HepG2 (cell line): Measurements from ENCODE around the gene LPCAT4. TPM values are rescaled to one million over a fixed set of nuclear protein-coding genes. Genes with fewer than 3 reads are reported as not detected.

ENCODE experiments used
- CEBPG ChIP-seq: IDR thresholded peaks from 2 replicates; pipeline ENCODE4 v1.6.1; 2016
- CENPT ChIP-seq: sonication (generic); formaldehyde crosslinking; IDR thresholded peaks from 2 replicates; pipeline ENCODE4 v1.8.0; 2022; ENCODE audit warnings: low read depth, mild to moderate bottlenecking, moderate library complexity, missing genetic modification reagents
- ELF1 ChIP-seq: sonication (generic); formaldehyde crosslinking; IDR thresholded peaks from 2 replicates; pipeline ENCODE4 v1.4.0; 2020; ENCODE audit warnings: missing genetic modification reagents
- MAFG ChIP-seq: sonication (generic); formaldehyde crosslinking; IDR thresholded peaks from 2 replicates; pipeline ENCODE4 v1.5.1; 2020; ENCODE audit warnings: mild to moderate bottlenecking, missing genetic modification reagents
- MED1 ChIP-seq: sonication (generic); formaldehyde crosslinking; IDR thresholded peaks from 2 replicates; pipeline ENCODE4 v1.4.0; 2020; ENCODE audit warnings: missing genetic modification reagents
- RBM22 ChIP-seq: fragments of 200-400 bp; formaldehyde crosslinking; optimal IDR thresholded peaks from 2 replicates; pipeline ENCODE3; 2017; ENCODE audit warnings: mild to moderate bottlenecking, low read length, moderate library complexity
- RFXANK ChIP-seq: IDR thresholded peaks from 2 replicates; pipeline ENCODE4 v1.6.1; 2016
- RFXAP ChIP-seq: sonication (generic); formaldehyde crosslinking; IDR thresholded peaks from 2 replicates; pipeline ENCODE4 v1.4.0; 2020; ENCODE audit warnings: missing genetic modification reagents, borderline replicate concordance
- SALL1 ChIP-seq: sonication (generic); formaldehyde crosslinking; IDR thresholded peaks from 2 replicates; pipeline ENCODE4 v1.8.0; 2022; ENCODE audit warnings: mild to moderate bottlenecking, missing genetic modification reagents
- TOPORS ChIP-seq: sonication (generic); formaldehyde crosslinking; IDR thresholded peaks from 2 replicates; pipeline ENCODE4 v1.8.0; 2023; ENCODE audit warnings: mild to moderate bottlenecking, missing genetic modification reagents
- ZBTB38 ChIP-seq: sonication (generic); formaldehyde crosslinking; IDR thresholded peaks from 2 replicates; pipeline ENCODE4 v1.5.1; 2020; ENCODE audit warnings: mild to moderate bottlenecking, missing genetic modification reagents
- ZEB1 ChIP-seq: IDR thresholded peaks from 2 replicates; pipeline ENCODE4 v1.6.1; 2012; ENCODE audit warnings: mild to moderate bottlenecking, low read depth, inconsistent platforms; ENCODE audit not compliant: insufficient replicate concordance
- ZKSCAN8 ChIP-seq: IDR thresholded peaks from 2 replicates; pipeline ENCODE4 v1.6.1; 2016; ENCODE audit warnings: borderline replicate concordance, missing genetic modification reagents, missing compliant biosample characterization
- ZMYM4 ChIP-seq: sonication (generic); formaldehyde crosslinking; IDR thresholded peaks from 2 replicates; pipeline ENCODE4 v1.8.1; 2023; ENCODE audit warnings: mild to moderate bottlenecking, missing genetic modification reagents
- ZNF256 ChIP-seq: sonication (generic); formaldehyde crosslinking; conservative IDR thresholded peaks from 2 replicates; pipeline ENCODE4 v1.4.0; 2020; ENCODE audit warnings: missing genetic modification reagents
- ZNF260 ChIP-seq: sonication (generic); formaldehyde crosslinking; IDR thresholded peaks from 2 replicates; pipeline ENCODE4 v1.4.0; 2020; ENCODE audit warnings: missing genetic modification reagents, low read depth, mild to moderate bottlenecking, borderline replicate concordance
- polyA plus RNA-seq, 8 experiments: library from polyadenylated mRNA; depleted of rRNA in 3 of 8; stranded (reverse) in 7 of 8; unstranded in 1 of 8; fragments of >200 nt; fragmentation: Illumina TruSeq in 4 of 8; extraction: Trizol in 4 of 8; gene quantifications; 2 replicates each; pipeline versions ENCODE4 v1.2.1 to v1.2.3, GENCODE V29; 2011 to 2016; ENCODE audit warnings: low read depth in 4 of 8, missing spikeins in 1 of 8, mixed read lengths in 1 of 8; ENCODE audit not compliant: insufficient read depth in 1 of 8
- total RNA-seq, 5 experiments: library from RNA; depleted of rRNA; stranded (reverse); fragments of >200 nt; fragmentation: Illumina TruSeq; extraction: Trizol; gene quantifications; 2 replicates each; pipeline ENCODE4 v1.2.3, GENCODE V29; 2016; ENCODE audit warnings: low read depth in 1 of 5
- TF ChIP-seq, protein P1 (sequence below): fragments of 450-650 bp; IDR thresholded peaks from 2 replicates; pipeline ENCODE4 v1.6.1; 2017; ENCODE audit warnings: mild to moderate bottlenecking
- TF ChIP-seq, protein P2 (sequence below): sonication (generic); formaldehyde crosslinking; IDR thresholded peaks from 2 replicates; pipeline ENCODE4 v1.5.0; 2020; ENCODE audit warnings: missing genetic modification reagents
- TF ChIP-seq, protein P3 (sequence below): sonication (generic); formaldehyde crosslinking; IDR thresholded peaks from 2 replicates; pipeline ENCODE4 v1.8.1; 2023; ENCODE audit warnings: mild to moderate bottlenecking, inconsistent platforms, moderate library complexity, missing genetic modification reagents, borderline replicate concordance
- TF ChIP-seq, protein P4 (sequence below): sonication (generic); IDR thresholded peaks from 2 replicates; pipeline ENCODE4 v1.6.1; 2016; ENCODE audit warnings: low read depth, borderline replicate concordance
- TF ChIP-seq, protein P5 (sequence below): sonication (generic); formaldehyde crosslinking; conservative IDR thresholded peaks from 2 replicates; pipeline ENCODE4 v1.5.0; 2020; ENCODE audit warnings: missing genetic modification reagents

The LPCAT4 gene
- total and polyA plus RNA-seq, 2 of the 13 experiments (the other 11 are each of a cell fraction or from before 2014, with no cell fraction given), result 8.1 to 57.1 TPM

DNA sequence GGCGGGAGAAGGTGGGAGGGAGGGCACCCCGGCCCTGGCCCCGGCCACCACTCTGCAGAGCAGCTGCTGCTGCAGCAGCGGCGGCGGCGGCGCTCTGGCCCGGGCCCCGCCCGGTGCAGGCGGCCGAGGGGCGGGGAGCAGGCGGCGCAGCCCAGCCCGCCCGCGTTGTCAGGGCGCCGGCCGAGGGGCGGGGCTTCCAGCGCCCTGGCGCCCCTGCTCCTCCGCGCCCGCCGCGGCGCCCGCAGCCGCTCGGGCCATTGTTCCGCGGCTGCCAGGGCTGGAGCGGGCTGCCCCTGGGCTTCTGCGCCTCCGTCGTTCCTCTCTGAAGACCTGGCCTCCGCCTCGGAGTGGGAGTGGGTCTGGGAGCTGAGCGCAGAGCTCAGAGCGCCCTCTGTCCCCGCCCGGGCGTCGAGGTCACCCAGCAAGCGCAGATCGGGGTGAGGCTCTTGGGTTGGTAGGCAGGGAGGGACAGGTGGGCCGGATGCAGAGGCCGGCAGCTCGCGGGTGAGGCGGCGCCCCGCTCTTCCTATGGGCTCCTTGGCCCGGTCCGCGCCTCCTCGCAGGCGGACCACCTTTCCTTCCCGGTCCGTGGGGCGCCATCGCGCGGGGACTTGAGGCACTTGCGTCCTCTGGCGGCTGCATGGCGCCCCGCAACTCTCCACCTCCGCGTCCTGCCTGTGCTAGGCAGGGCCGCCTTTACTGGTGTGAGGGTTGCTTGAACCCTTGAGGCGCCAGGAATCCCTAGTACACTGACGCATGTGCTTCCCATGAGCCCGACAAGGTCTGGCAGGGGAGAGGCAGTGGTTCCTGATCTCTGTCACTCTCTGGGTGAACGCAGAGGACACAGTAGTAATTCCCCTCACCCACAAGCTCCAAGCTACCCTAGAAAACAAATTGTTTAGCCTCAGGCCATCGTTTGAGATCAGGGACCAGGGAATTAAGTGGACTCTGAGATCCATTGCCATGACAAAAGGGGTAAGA, at the start of gene LPCAT4 (continued):
- TF ChIP-seq CENPT (CRISPR knock-in tag) (no peak), RBM22 (no peak), ZKSCAN8 (CRISPR knock-in tag) (no peak), MAFG (CRISPR knock-in tag) (no peak), ZNF260 (no peak), ZEB1 (no peak), TOPORS (no peak), ZBTB38 (peak; percentile 64), RFXAP (CRISPR knock-in tag) (0 out of 2 replicates have a peak, but pooled peaks have one; percentile 16), RFXANK (CRISPR knock-in tag) (no peak), ZMYM4 (CRISPR knock-in tag) (peak; percentile 71), MED1 (CRISPR knock-in tag) (no peak; the same call in none of the 2 replicates), ELF1 (peak; percentile 40), ZNF256 (CRISPR knock-in tag) (no peak), SALL1 (CRISPR knock-in tag) (peak; percentile 89), CEBPG (CRISPR knock-in tag) (0 out of 2 replicates have a peak, but pooled peaks have one; percentile 15)
- TF ChIP-seq, protein P1, sequence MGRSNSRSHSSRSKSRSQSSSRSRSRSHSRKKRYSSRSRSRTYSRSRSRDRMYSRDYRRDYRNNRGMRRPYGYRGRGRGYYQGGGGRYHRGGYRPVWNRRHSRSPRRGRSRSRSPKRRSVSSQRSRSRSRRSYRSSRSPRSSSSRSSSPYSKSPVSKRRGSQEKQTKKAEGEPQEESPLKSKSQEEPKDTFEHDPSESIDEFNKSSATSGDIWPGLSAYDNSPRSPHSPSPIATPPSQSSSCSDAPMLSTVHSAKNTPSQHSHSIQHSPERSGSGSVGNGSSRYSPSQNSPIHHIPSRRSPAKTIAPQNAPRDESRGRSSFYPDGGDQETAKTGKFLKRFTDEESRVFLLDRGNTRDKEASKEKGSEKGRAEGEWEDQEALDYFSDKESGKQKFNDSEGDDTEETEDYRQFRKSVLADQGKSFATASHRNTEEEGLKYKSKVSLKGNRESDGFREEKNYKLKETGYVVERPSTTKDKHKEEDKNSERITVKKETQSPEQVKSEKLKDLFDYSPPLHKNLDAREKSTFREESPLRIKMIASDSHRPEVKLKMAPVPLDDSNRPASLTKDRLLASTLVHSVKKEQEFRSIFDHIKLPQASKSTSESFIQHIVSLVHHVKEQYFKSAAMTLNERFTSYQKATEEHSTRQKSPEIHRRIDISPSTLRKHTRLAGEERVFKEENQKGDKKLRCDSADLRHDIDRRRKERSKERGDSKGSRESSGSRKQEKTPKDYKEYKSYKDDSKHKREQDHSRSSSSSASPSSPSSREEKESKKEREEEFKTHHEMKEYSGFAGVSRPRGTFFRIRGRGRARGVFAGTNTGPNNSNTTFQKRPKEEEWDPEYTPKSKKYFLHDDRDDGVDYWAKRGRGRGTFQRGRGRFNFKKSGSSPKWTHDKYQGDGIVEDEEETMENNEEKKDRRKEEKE, result no peak
- TF ChIP-seq, protein P2, sequence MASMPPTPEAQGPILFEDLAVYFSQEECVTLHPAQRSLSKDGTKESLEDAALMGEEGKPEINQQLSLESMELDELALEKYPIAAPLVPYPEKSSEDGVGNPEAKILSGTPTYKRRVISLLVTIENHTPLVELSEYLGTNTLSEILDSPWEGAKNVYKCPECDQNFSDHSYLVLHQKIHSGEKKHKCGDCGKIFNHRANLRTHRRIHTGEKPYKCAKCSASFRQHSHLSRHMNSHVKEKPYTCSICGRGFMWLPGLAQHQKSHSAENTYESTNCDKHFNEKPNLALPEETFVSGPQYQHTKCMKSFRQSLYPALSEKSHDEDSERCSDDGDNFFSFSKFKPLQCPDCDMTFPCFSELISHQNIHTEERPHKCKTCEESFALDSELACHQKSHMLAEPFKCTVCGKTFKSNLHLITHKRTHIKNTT, result no peak
- TF ChIP-seq, protein P3, sequence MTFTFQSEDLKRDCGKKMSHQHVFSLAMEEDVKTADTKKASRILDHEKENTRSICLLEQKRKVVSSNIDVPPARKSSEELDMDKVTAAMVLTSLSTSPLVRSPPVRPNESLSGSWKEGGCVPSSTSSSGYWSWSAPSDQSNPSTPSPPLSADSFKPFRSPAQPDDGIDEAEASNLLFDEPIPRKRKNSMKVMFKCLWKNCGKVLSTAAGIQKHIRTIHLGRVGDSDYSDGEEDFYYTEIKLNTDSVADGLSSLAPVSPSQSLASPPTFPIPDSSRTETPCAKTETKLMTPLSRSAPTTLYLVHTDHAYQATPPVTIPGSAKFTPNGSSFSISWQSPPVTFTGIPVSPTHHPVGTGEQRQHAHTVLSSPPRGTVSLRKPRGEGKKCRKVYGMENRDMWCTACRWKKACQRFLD (CRISPR knock-in tag), result no peak
- TF ChIP-seq, protein P4, sequence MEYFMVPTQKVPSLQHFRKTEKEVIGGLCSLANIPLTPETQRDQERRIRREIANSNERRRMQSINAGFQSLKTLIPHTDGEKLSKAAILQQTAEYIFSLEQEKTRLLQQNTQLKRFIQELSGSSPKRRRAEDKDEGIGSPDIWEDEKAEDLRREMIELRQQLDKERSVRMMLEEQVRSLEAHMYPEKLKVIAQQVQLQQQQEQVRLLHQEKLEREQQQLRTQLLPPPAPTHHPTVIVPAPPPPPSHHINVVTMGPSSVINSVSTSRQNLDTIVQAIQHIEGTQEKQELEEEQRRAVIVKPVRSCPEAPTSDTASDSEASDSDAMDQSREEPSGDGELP, result no peak
- TF ChIP-seq, protein P5, sequence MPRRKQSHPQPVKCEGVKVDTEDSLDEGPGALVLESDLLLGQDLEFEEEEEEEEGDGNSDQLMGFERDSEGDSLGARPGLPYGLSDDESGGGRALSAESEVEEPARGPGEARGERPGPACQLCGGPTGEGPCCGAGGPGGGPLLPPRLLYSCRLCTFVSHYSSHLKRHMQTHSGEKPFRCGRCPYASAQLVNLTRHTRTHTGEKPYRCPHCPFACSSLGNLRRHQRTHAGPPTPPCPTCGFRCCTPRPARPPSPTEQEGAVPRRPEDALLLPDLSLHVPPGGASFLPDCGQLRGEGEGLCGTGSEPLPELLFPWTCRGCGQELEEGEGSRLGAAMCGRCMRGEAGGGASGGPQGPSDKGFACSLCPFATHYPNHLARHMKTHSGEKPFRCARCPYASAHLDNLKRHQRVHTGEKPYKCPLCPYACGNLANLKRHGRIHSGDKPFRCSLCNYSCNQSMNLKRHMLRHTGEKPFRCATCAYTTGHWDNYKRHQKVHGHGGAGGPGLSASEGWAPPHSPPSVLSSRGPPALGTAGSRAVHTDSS (CRISPR knock-in tag), result no peak
